K562 (cell line): ENCODE measurements around the gene HSD17B8. TPM values are rescaled to one million over a fixed set of nuclear protein-coding genes. Genes with fewer than 3 reads are reported as not detected.

Experiments
- C11orf30 ChIP-seq: fragments of 450-650 bp; IDR thresholded peaks from 2 replicates; pipeline ENCODE4 v1.6.1; 2016; ENCODE audit warnings: low read depth, mild to moderate bottlenecking
- CCNT2 ChIP-seq: IDR thresholded peaks from 2 replicates; pipeline ENCODE4 v1.6.1; 2011; ENCODE audit warnings: borderline replicate concordance, low read depth, mild to moderate bottlenecking, moderate library complexity, mixed read lengths, low read length; ENCODE audit not compliant: insufficient read length; ENCODE audit errors: extremely low read depth
- DDX20 ChIP-seq: fragments of 450-650 bp; IDR thresholded peaks from 2 replicates; pipeline ENCODE4 v1.6.1; 2016; ENCODE audit warnings: missing genetic modification characterization, low read depth, mild to moderate bottlenecking, missing compliant biosample characterization, moderate library complexity
- DMBX1 ChIP-seq: fragments of 250-450 bp; sonication (Bioruptor Pico); IDR thresholded peaks from 2 replicates; pipeline ENCODE4 v1.8.0; 2022; ENCODE audit warnings: inconsistent platforms, mild to moderate bottlenecking, moderate library complexity, borderline replicate concordance
- HDAC3 ChIP-seq: fragments of 450-650 bp; IDR thresholded peaks from 2 replicates; pipeline ENCODE4 v1.6.1; 2018; ENCODE audit warnings: borderline replicate concordance, mild to moderate bottlenecking, moderate library complexity; ENCODE audit not compliant: partially characterized antibody
- KAT8 ChIP-seq: fragments of 450-650 bp; IDR thresholded peaks from 2 replicates; pipeline ENCODE4 v1.6.1; 2016; ENCODE audit warnings: low read depth, mild to moderate bottlenecking
- MTA1 ChIP-seq: fragments of 450-650 bp; IDR thresholded peaks from 2 replicates; pipeline ENCODE4 v1.6.1; 2017; ENCODE audit warnings: borderline replicate concordance
- NFRKB ChIP-seq: fragments of 450-650 bp; IDR thresholded peaks from 2 replicates; pipeline ENCODE4 v1.6.1; 2016; ENCODE audit warnings: low read depth
- NFXL1 ChIP-seq: fragments of 450-650 bp; formaldehyde crosslinking; IDR thresholded peaks from 2 replicates; pipeline ENCODE4 v1.4.0; 2021; ENCODE audit warnings: mild to moderate bottlenecking
- PCBP1 ChIP-seq: fragments of 200-400 bp; formaldehyde crosslinking; IDR thresholded peaks from 2 replicates; pipeline ENCODE4 v1.6.1; 2018; ENCODE audit warnings: mild to moderate bottlenecking, low read depth, low read length; ENCODE audit not compliant: poor library complexity, severe bottlenecking
- POLR3A ChIP-seq: IDR thresholded peaks from 2 replicates; pipeline ENCODE4 v1.6.1; 2011; ENCODE audit warnings: borderline replicate concordance, mild to moderate bottlenecking, moderate library complexity; ENCODE audit not compliant: insufficient read length, insufficient read depth; ENCODE audit errors: extremely low read depth
- PPARD ChIP-seq: fragments of 250-450 bp; sonication (Bioruptor Pico); IDR thresholded peaks from 2 replicates; pipeline ENCODE4 v1.8.0; 2022; ENCODE audit warnings: inconsistent platforms, mild to moderate bottlenecking, moderate library complexity
- SAP30 ChIP-seq: fragments of 200-600 bp; sonication (generic); IDR thresholded peaks from 2 replicates; pipeline ENCODE4 v1.6.1; 2012; ENCODE audit warnings: borderline replicate concordance, low read depth, mild to moderate bottlenecking, moderate library complexity, low read length, control low read depth, inconsistent platforms; ENCODE audit not compliant: insufficient read depth, poor library complexity, severe bottlenecking
- SMARCC2 ChIP-seq: fragments of 450-650 bp; IDR thresholded peaks from 2 replicates; pipeline ENCODE4 v1.6.1; 2017; ENCODE audit warnings: antibody characterized with exemption, moderate library complexity, mild to moderate bottlenecking, low read depth
- SMC3 ChIP-seq: conservative IDR thresholded peaks from 2 replicates; pipeline ENCODE4 v1.6.1; 2011; ENCODE audit warnings: low read depth, low read length, improper control_type of control experiment; ENCODE audit not compliant: insufficient read depth
- SP1 ChIP-seq: sonication (generic); formaldehyde crosslinking; IDR thresholded peaks from 2 replicates; pipeline ENCODE4 v1.8.1; 2022; ENCODE audit warnings: mild to moderate bottlenecking, missing genetic modification reagents
- TBL1XR1 ChIP-seq, 2 experiments: IDR thresholded peaks; 2 replicates each; pipeline ENCODE4 v1.6.1; 2012; ENCODE audit warnings: improper control_type of control experiment in 2 of 2, low read length in 2 of 2, mild to moderate bottlenecking in 1 of 2
- TFAM ChIP-seq: fragments of 250-450 bp; sonication (Bioruptor Pico); conservative IDR thresholded peaks from 2 replicates; pipeline ENCODE4 v1.5.0; 2021; ENCODE audit warnings: mild to moderate bottlenecking, moderate library complexity
- ZKSCAN8 ChIP-seq: fragments of 200-800 bp; sonication (Bioruptor generic); IDR thresholded peaks from 2 replicates; pipeline ENCODE4 v1.6.1; 2016; ENCODE audit warnings: missing genetic modification characterization, missing compliant biosample characterization
- ZNF3 ChIP-seq: fragments of 250-450 bp; sonication (Bioruptor Pico); IDR thresholded peaks from 2 replicates; pipeline ENCODE4 v1.5.0; 2021; ENCODE audit warnings: mild to moderate bottlenecking, moderate library complexity
- ZNF324 ChIP-seq: fragments of 250-450 bp; sonication (Bioruptor Pico); IDR thresholded peaks from 2 replicates; pipeline ENCODE4 v1.4.0; 2020; ENCODE audit warnings: mild to moderate bottlenecking
- ZNF347 ChIP-seq: fragments of 450-650 bp; formaldehyde crosslinking; IDR thresholded peaks from 2 replicates; pipeline ENCODE4 v1.4.0; 2020; ENCODE audit warnings: low read depth, mild to moderate bottlenecking, moderate library complexity
- ZNF561 ChIP-seq: fragments of 450-650 bp; formaldehyde crosslinking; conservative IDR thresholded peaks from 2 replicates; pipeline ENCODE4 v1.4.0; 2020; ENCODE audit warnings: mild to moderate bottlenecking, moderate library complexity
- ZNF668 ChIP-seq: fragments of 250-450 bp; sonication (Bioruptor Pico); IDR thresholded peaks from 2 replicates; pipeline ENCODE4 v1.8.0; 2022; ENCODE audit warnings: mild to moderate bottlenecking, inconsistent platforms
- ZNF766 ChIP-seq: fragments of 200-800 bp; sonication (Bioruptor generic); conservative IDR thresholded peaks from 2 replicates; pipeline ENCODE4 v1.6.1; 2016; ENCODE audit warnings: missing genetic modification characterization, missing compliant biosample characterization
- polyA plus RNA-seq, 8 experiments: library from polyadenylated mRNA; depleted of rRNA in 4 of 8; stranded (reverse) in 5 of 8; unstranded in 3 of 8; fragments of >200 nt; fragmentation: Nextera tagmentation in 2 of 8; fragmentation: Illumina TruSeq in 1 of 8; extraction: Ambion mirVana in 2 of 8; extraction: Trizol in 1 of 8; gene quantifications; 2 replicates each; pipeline versions ENCODE4 v1.2.1 to v1.2.3, GENCODE V29; 2011 to 2014; ENCODE audit warnings: inconsistent platforms in 1 of 8, missing spikeins in 1 of 8
- total RNA-seq, 7 experiments: library from RNA; depleted of rRNA in 6 of 7; stranded (reverse); fragments of >200 nt in 6 of 7; fragmentation: Illumina TruSeq in 2 of 7; extraction: Trizol in 2 of 7; gene quantifications; 2 replicates each; pipeline versions ENCODE4 v1.2.1 to v1.2.3, GENCODE V29; 2011 to 2021; ENCODE audit warnings: low replicate concordance in 1 of 7
- TF ChIP-seq, protein P1 (sequence below): sonication (generic); formaldehyde crosslinking; IDR thresholded peaks from 2 replicates; pipeline ENCODE4 v1.5.0; 2020; ENCODE audit warnings: missing genetic modification reagents
- TF ChIP-seq, protein P2 (sequence below), 3 experiments: IDR thresholded peaks in 2 of 3; conservative IDR thresholded peaks in 1 of 3; 2 replicates each; pipeline ENCODE4 v1.5.1; 2011 to 2012; ENCODE audit warnings: low read length in 3 of 3, mild to moderate bottlenecking in 3 of 3, control low read depth in 2 of 3, improper control_type of control experiment in 1 of 3, inconsistent platforms in 1 of 3, low read depth in 1 of 3, mixed read lengths in 1 of 3, moderate library complexity in 1 of 3; ENCODE audit not compliant: insufficient read depth in 2 of 3

Gene HSD17B8
- total and polyA plus RNA-seq, 9 of the 15 experiments (the other 6 are each of a cell fraction or from before 2014, with no cell fraction given) = 3.7 to 35.2 (median 14.2) TPM

DNA sequence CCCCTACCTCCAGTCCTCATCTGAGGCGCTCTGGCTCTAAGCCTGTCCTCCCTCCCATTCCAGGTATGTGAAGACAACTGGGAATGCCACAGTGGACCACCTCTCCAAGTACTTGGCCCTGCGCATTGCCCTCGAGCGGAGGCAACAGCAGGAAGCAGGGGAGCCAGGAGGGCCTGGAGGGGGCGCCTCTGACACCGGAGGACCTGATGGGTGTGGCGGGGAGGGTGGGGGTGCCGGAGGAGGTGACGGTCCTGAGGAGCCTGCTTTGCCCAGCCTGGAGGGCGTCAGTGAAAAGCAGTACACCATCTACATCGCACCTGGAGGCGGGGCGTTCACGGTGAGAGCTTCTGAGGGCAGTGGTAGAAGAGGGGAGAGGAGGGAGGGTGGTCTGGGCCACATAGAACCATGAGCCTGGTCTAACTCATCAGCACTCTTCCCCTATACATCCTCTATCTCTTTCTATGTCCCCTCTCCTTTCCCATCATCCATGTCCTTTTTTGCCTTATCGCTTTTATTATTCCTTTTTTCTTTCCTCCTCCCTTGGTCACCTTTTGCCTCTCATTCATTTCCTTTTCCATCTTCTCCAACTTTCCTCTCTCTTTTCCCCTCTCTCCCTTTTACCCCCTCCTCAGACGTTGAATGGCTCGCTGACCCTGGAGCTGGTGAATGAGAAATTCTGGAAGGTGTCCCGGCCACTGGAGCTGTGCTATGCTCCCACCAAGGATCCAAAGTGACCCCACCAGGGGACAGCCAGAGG lies 7.4 kb downstream of the HSD17B8 start (continued):
- no peak for TF ChIP-seq SAP30
- no peak for TF ChIP-seq NFXL1
- no peak for TF ChIP-seq MTA1
- no peak for TF ChIP-seq DDX20 (tag)
- no peak for TF ChIP-seq TBL1XR1 (IDR thresholded peaks at IDR 0.05; ENCODE audit: low read length in 2 of 2)
- no peak for TF ChIP-seq CCNT2
- TF ChIP-seq KAT8 = no peak
- no peak for TF ChIP-seq ZKSCAN8 (CRISPR knock-in tag)
- TF ChIP-seq ZNF561 (CRISPR knock-in tag) = no peak
- TF ChIP-seq ZNF3 (CRISPR knock-in tag) = no peak
- no peak for TF ChIP-seq SMARCC2
- no peak for TF ChIP-seq SMC3
- no peak for TF ChIP-seq PCBP1
- TF ChIP-seq NFRKB = no peak
- TF ChIP-seq PPARD = no peak
- TF ChIP-seq, protein P1, sequence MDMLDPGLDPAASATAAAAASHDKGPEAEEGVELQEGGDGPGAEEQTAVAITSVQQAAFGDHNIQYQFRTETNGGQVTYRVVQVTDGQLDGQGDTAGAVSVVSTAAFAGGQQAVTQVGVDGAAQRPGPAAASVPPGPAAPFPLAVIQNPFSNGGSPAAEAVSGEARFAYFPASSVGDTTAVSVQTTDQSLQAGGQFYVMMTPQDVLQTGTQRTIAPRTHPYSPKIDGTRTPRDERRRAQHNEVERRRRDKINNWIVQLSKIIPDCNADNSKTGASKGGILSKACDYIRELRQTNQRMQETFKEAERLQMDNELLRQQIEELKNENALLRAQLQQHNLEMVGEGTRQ (CRISPR knock-in tag) = no peak
- TF ChIP-seq, protein P2, sequence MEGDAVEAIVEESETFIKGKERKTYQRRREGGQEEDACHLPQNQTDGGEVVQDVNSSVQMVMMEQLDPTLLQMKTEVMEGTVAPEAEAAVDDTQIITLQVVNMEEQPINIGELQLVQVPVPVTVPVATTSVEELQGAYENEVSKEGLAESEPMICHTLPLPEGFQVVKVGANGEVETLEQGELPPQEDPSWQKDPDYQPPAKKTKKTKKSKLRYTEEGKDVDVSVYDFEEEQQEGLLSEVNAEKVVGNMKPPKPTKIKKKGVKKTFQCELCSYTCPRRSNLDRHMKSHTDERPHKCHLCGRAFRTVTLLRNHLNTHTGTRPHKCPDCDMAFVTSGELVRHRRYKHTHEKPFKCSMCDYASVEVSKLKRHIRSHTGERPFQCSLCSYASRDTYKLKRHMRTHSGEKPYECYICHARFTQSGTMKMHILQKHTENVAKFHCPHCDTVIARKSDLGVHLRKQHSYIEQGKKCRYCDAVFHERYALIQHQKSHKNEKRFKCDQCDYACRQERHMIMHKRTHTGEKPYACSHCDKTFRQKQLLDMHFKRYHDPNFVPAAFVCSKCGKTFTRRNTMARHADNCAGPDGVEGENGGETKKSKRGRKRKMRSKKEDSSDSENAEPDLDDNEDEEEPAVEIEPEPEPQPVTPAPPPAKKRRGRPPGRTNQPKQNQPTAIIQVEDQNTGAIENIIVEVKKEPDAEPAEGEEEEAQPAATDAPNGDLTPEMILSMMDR (IDR thresholded peaks at IDR 0.05 in 2 of 3, conservative IDR thresholded peaks at IDR 0.05 in 1 of 3; ENCODE audit: insufficient read depth in 2 of 3, low read depth in 1 of 3, low read length in 3 of 3) = peak; percentile 27 to 43 (median 37); a peak in 4 of 6 replicates
- TF ChIP-seq ZNF766 = no peak
- TF ChIP-seq TFAM = no peak
- no peak for TF ChIP-seq SP1 (CRISPR knock-in tag)
- no peak for TF ChIP-seq C11orf30
- no peak for TF ChIP-seq ZNF668 (CRISPR knock-in tag)
- TF ChIP-seq POLR3A = no peak
- TF ChIP-seq HDAC3 = no peak
- no peak for TF ChIP-seq DMBX1 (CRISPR knock-in tag)
- TF ChIP-seq ZNF324 (CRISPR knock-in tag) = no peak
- TF ChIP-seq ZNF347 (CRISPR knock-in tag) = no peak
